ENCODE measurements around the gene KATNIP. TPM values are rescaled to one million over a fixed set of nuclear protein-coding genes. Genes with fewer than 3 reads are reported as not detected.

KATNIP gene
- polyA plus RNA-seq, 1 of the 3 experiments (the other 2 are of a cell fraction), result 25.5 TPM

DNA sequence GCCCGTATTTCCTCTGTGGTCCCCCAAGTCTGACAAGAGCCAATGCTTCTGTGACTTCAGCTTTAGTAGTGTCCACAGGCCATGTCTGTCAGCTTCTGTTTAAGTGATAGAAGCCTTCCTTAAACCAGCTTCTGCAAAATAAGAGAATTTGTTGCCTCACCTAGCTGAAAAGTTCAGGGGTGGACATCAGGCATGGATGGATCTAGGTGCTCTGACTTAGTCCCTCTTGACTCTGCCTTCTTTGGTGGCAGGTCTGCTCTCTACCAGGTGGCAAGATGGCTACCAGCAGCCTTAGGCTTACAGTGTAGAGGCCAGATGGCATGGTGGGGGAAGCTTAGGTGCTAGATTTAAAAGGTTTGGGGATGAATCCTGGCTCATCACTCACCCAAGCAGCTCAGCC, 33.7 kb downstream of the KATNIP start:
- CTCF ChIA-PET, result no interaction called here
- no peak overlapping the region for H3K9ac ChIP-seq

More for the DNA sequence above, 33.7 kb downstream of the KATNIP start:
- Histone ChIP-seq H3K9me2 (no peaks in the 10 kb centered on the region), H2AFZ (ENCODE audit: low read depth) (no peak overlapping the region), H3F3A (replicated peaks; ENCODE audit: insufficient read depth) (peaks cover 6% of the 10 kb centered on the region), H3K36me3 (replicated peaks in 1 of 2; ENCODE audit: control insufficient read depth in 1 of 2, insufficient read depth in 2 of 2, low read length in 1 of 2) (peaks cover 5 to 17% of the 10 kb centered on the region in 2 experiments), H3K27me3 (ENCODE audit: insufficient read depth) (no peaks in the 10 kb centered on the region), H3K4me2 (no peak overlapping the region), H4K20me1 (ENCODE audit: insufficient read depth) (no peaks in the 10 kb centered on the region), H3K4me1 (ENCODE audit: control insufficient read depth in 1 of 2, insufficient read depth in 2 of 2, low read depth in 1 of 2, low read length in 1 of 2) (peaks cover 3 to 9% of the 10 kb centered on the region in 2 experiments; a peak in 2 of 4 replicates), H3K27ac (ENCODE audit: low read depth in 2 of 2, low read length in 1 of 2) (no peak overlapping the region), H3K4me3 (ENCODE audit: low read depth in 2 of 2, low read length in 1 of 2) (no peak overlapping the region), H3K9me3 (no peaks in the 10 kb centered on the region), H3K79me2 (ENCODE audit: insufficient read depth) (no peaks in the 10 kb centered on the region)
- POLR2A ChIA-PET, result no interaction called here
- TF ChIP-seq USF1 (IDR thresholded peaks at IDR 0.05; ENCODE audit: borderline replicate concordance, low read depth), result no peak
- TF ChIP-seq SMC3 (IDR thresholded peaks at IDR 0.05; ENCODE audit: low read depth, low read length), result no peak
- TF ChIP-seq CHD2 (IDR thresholded peaks at IDR 0.05; ENCODE audit: low read length, partially characterized antibody), result no peak
- no peak for TF ChIP-seq REST (IDR thresholded peaks at IDR 0.05; ENCODE audit: low read depth, low read length)
- TF ChIP-seq POLR2AphosphoS5 (IDR thresholded peaks at IDR 0.05; ENCODE audit: low read depth, low read length), result no peak
- TF ChIP-seq, protein P1, sequence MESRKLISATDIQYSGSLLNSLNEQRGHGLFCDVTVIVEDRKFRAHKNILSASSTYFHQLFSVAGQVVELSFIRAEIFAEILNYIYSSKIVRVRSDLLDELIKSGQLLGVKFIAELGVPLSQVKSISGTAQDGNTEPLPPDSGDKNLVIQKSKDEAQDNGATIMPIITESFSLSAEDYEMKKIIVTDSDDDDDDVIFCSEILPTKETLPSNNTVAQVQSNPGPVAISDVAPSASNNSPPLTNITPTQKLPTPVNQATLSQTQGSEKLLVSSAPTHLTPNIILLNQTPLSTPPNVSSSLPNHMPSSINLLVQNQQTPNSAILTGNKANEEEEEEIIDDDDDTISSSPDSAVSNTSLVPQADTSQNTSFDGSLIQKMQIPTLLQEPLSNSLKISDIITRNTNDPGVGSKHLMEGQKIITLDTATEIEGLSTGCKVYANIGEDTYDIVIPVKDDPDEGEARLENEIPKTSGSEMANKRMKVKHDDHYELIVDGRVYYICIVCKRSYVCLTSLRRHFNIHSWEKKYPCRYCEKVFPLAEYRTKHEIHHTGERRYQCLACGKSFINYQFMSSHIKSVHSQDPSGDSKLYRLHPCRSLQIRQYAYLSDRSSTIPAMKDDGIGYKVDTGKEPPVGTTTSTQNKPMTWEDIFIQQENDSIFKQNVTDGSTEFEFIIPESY (IDR thresholded peaks at IDR 0.05; ENCODE audit: borderline replicate concordance, low read depth), result no peak
- no peak for TF ChIP-seq YY1 (IDR thresholded peaks at IDR 0.05; ENCODE audit: low read depth)
- TF ChIP-seq IRF3 (IDR thresholded peaks at IDR 0.05; ENCODE audit: low read depth, low read length), result no peak
- no peak for TF ChIP-seq MEF2A (IDR thresholded peaks at IDR 0.05; ENCODE audit: borderline replicate concordance, low read depth)
- no peak for DNase-seq
- 100% methylated on average over 1 of the region's 1 CpG for WGBS (ENCODE audit: low lambda C conversion rate)

All from SK-N-SH (cell line).